K562 (cell line): Measurements from ENCODE around the gene CBLC. TPM values are rescaled to one million over a fixed set of nuclear protein-coding genes. Genes with fewer than 3 reads are reported as not detected.
A peak's percentile ranks its signal among the peaks of the same experiment; 100 is the strongest.

Experiments
- ATAC-seq: fragments of 200-7000 bp; cut with Tn5 transposase; 3 replicates; pipeline ENCODE4 v1.9.1; 2020; ENCODE audit warnings: moderate library complexity
- BruUV-seq: library from RNA; stranded (reverse); fragments of 400-500 nt; replicated peaks from 2 replicates; lab custom pipeline; 2021; lab: Mats Ljungman, UMichigan
- CTCF ChIA-PET: fragments of 300-600 bp; formaldehyde crosslinking; extraction: SDS; loops from one replicate; lab custom pipeline; 2021; ENCODE audit warnings: low intra/inter-chr PET ratio; lab: Yijun Ruan, JAX
- POLR2A ChIA-PET: fragments of 300-600, 350-650 bp; sonication (Branson Sonifier 250); formaldehyde crosslinking; extraction: SDS; loops from one replicate; lab custom pipeline; 2021; ENCODE audit warnings: antibody characterized with exemption, inconsistent platforms; lab: Yijun Ruan, JAX
- DNase-seq, 4 experiments: peaks; one replicate each; pipeline versions ENCODE4 v3.0.0 to v3.0.0-alpha.2; 2011 to 2018; ENCODE audit warnings: low spot score in 3 of 4, mixed read lengths in 3 of 4; ENCODE audit errors: extremely low read depth in 1 of 4
- FAIRE-seq: peaks from 2 replicates; lab custom pipeline; 2011; peaks lifted over from hg19 to GRCh38; lab: Jason Lieb, UNC
- H2AFZ ChIP-seq: 2 replicates; pipeline ENCODE4 v1.6.0; 2011; ENCODE audit warnings: low read depth, low read length, control low read depth, inconsistent platforms
- H3K27ac ChIP-seq: fragments of 200-600 bp; 3 replicates; pipeline ENCODE4 v1.8.0; 2011; ENCODE audit warnings: low read depth, mild to moderate bottlenecking, control low read depth, inconsistent platforms, low read length, moderate library complexity, mixed read lengths; ENCODE audit errors: extremely low read depth
- H3K27me3 ChIP-seq, 2 experiments: fragments of 300-600 bp in 1 of 2; 2 replicates in 1 of 2; 3 replicates in 1 of 2; pipeline versions ENCODE4 v1.6.0 to v1.8.0; 2011; ENCODE audit warnings: inconsistent platforms in 2 of 2, low read length in 2 of 2, mild to moderate bottlenecking in 1 of 2, mixed read lengths in 1 of 2, moderate library complexity in 1 of 2; ENCODE audit not compliant: control insufficient read depth in 2 of 2, insufficient read depth in 2 of 2
- H3K36me3 ChIP-seq: fragments of 300-600 bp; 3 replicates; pipeline ENCODE4 v1.8.0; 2011; ENCODE audit warnings: mild to moderate bottlenecking, low read length, inconsistent platforms; ENCODE audit not compliant: control insufficient read depth, insufficient read depth
- H3K4me1 ChIP-seq, 2 experiments: fragments of 200-600 bp in 1 of 2; replicated peaks in 1 of 2; 2 replicates in 1 of 2; 3 replicates in 1 of 2; pipeline versions ENCODE4 v1.5.1 to v1.8.0; 2011; ENCODE audit warnings: inconsistent platforms in 2 of 2, low read length in 2 of 2, mild to moderate bottlenecking in 1 of 2, mixed read lengths in 1 of 2, moderate library complexity in 1 of 2; ENCODE audit not compliant: control insufficient read depth in 2 of 2, insufficient read depth in 2 of 2
- H3K4me2 ChIP-seq: 2 replicates; pipeline ENCODE4 v1.6.1; 2011; ENCODE audit warnings: low read length, control low read depth, inconsistent platforms, mixed read lengths; ENCODE audit not compliant: insufficient read depth
- H3K4me3 ChIP-seq: fragments of 200-600 bp; sonication (generic), shearing (Covaris generic); 2 replicates; pipeline ENCODE4 v1.5.1; 2016; ENCODE audit warnings: control low read depth, inconsistent platforms
- H3K79me2 ChIP-seq: fragments of 200-600 bp; 3 replicates; pipeline ENCODE4 v1.8.0; 2011; ENCODE audit warnings: low read length, inconsistent platforms; ENCODE audit not compliant: control insufficient read depth, insufficient read depth
- H3K9ac ChIP-seq, 2 experiments: 2 replicates each; pipeline versions ENCODE4 v1.6.0 to v1.6.1; 2011; ENCODE audit warnings: low read depth in 2 of 2, low read length in 2 of 2, control low read depth in 1 of 2, inconsistent platforms in 1 of 2, mild to moderate bottlenecking in 1 of 2, mixed read lengths in 1 of 2; ENCODE audit not compliant: insufficient read depth in 1 of 2
- H3K9me1 ChIP-seq: one replicate; pipeline ENCODE4 v1.6.0; 2011; ENCODE audit warnings: inconsistent platforms, mild to moderate bottlenecking, low read length, moderate library complexity; ENCODE audit not compliant: control insufficient read depth, insufficient read depth
- H3K9me3 ChIP-seq: replicated peaks from 2 replicates; pipeline ENCODE4 v1.5.1; 2011; ENCODE audit warnings: low read depth, low read length, inconsistent platforms; ENCODE audit not compliant: control insufficient read depth, insufficient read depth
- H4K20me1 ChIP-seq: replicated peaks from 2 replicates; pipeline ENCODE4 v1.6.1; 2011; ENCODE audit warnings: low read length, inconsistent platforms, mixed read lengths; ENCODE audit not compliant: control insufficient read depth, insufficient read depth
- CC2D1A ChIP-seq: fragments of 450-650 bp; IDR thresholded peaks from 2 replicates; pipeline ENCODE4 v1.6.1; 2017; ENCODE audit warnings: mild to moderate bottlenecking
- CREM ChIP-seq: IDR thresholded peaks from 2 replicates; pipeline ENCODE4 v1.6.1; 2014; ENCODE audit warnings: antibody characterized with exemption, low read depth
- NFIC ChIP-seq: fragments of 450-650 bp; IDR thresholded peaks from 2 replicates; pipeline ENCODE4 v1.6.1; 2017; ENCODE audit warnings: mild to moderate bottlenecking, inconsistent platforms
- SPI1 ChIP-seq: IDR thresholded peaks from 2 replicates; pipeline ENCODE4 v1.6.1; 2011; ENCODE audit warnings: low read depth, low read length, control low read depth, borderline replicate concordance
- ZFP36 ChIP-seq: fragments of 150-350 bp; IDR thresholded peaks from 2 replicates; pipeline ENCODE4 v1.6.1; 2018; ENCODE audit warnings: low read length, low read depth; ENCODE audit not compliant: partially characterized antibody
- ZNF197 ChIP-seq: fragments of 200-800 bp; sonication (Bioruptor generic); IDR thresholded peaks from 2 replicates; pipeline ENCODE4 v1.6.1; 2016; ENCODE audit warnings: low read depth, missing genetic modification characterization, missing compliant biosample characterization
- ZNF23 ChIP-seq: fragments of 250-450 bp; sonication (Bioruptor Pico); IDR thresholded peaks from 2 replicates; pipeline ENCODE4 v1.4.0; 2020; ENCODE audit warnings: mild to moderate bottlenecking
- ZNF717 ChIP-seq: fragments of 250-450 bp; sonication (Bioruptor Pico); IDR thresholded peaks from 2 replicates; pipeline ENCODE4 v1.5.0; 2021
- WGBS: fragments of 100-300 bp; shearing (Covaris generic); methylation state at CpG from one replicate; pipeline ENCODE4 v1.1.6; 2016; ENCODE audit warnings: low coverage, mixed read lengths; ENCODE audit not compliant: insufficient coverage; ENCODE audit errors: missing lambda C conversion rate; 5-methylcytosine and 5-hydroxymethylcytosine counted together
- in situ Hi-C: fragments of 300-500 bp; cut with MboI; formaldehyde crosslinking; loops from 4 replicates; pipeline ENCODE4 v1.15.0; 2018; ENCODE audit warnings: inconsistent platforms, mixed read lengths
- intact Hi-C: fragments of 100-400 bp; cut with micrococcal nuclease; formaldehyde crosslinking; loops from 2 replicates; pipeline ENCODE4 v1.14.2; 2022
- polyA plus RNA-seq, 8 experiments: library from polyadenylated mRNA; depleted of rRNA in 4 of 8; stranded (reverse) in 5 of 8; unstranded in 3 of 8; fragments of >200 nt; fragmentation: Nextera tagmentation in 2 of 8; fragmentation: Illumina TruSeq in 1 of 8; extraction: Ambion mirVana in 2 of 8; extraction: Trizol in 1 of 8; gene quantifications; 2 replicates each; pipeline versions ENCODE4 v1.2.1 to v1.2.3, GENCODE V29; 2011 to 2014; ENCODE audit warnings: inconsistent platforms in 1 of 8, missing spikeins in 1 of 8
- total RNA-seq, 7 experiments: library from RNA; depleted of rRNA in 6 of 7; stranded (reverse); fragments of >200 nt in 6 of 7; fragmentation: Illumina TruSeq in 2 of 7; extraction: Trizol in 2 of 7; gene quantifications; 2 replicates each; pipeline versions ENCODE4 v1.2.1 to v1.2.3, GENCODE V29; 2011 to 2021; ENCODE audit warnings: low replicate concordance in 1 of 7
- TF ChIP-seq, protein P1 (sequence below): fragments of 450-650 bp; IDR thresholded peaks from 2 replicates; pipeline ENCODE4 v1.6.1; 2016; ENCODE audit warnings: mild to moderate bottlenecking

The CBLC gene
- total and polyA plus RNA-seq, 9 of the 15 experiments (the other 6 are each of a cell fraction or from before 2014, with no cell fraction given) = 0.09 TPM; not detected in 8

DNA sequence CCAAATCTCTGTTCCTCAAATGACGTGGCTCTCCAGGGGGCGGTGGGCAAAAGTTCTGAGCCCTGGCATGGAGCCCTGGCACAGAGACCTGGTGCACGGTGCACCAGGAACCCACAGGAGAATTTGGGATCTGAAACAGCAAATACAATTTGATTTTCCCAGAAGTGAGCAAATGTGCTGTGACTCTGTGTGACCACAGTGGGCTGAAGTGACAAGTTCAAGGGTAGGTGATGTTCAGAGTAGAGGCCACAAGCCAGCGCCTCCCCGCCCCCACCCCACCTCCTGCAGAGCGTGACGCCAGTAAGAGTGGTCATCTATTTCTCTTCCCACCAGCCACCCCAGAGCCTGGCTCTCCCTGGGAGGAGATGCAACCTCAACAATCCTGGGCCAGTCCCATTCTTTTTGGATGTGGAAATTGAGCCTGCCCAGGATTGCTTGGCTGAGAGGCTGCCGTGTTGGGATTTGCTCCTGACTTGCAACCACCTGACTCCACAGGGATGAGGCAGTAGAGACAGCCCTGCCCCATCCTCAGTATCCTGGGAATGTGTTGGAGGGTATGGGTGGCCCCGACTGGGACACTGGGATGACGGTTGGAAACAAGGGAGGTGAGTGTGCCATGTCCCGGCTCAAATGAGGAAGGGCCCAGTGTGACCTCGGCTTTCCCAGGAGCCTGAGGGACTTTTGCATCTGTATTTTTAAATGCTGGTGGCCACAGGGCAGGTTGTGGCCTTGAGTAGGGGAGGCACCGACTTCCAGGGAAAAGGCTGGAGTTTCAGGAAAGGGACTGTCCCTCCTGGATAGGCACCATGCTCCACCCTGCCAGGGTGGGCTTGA lies 40.2 kb upstream of the CBLC start:
- no peak overlapping the region for H3K4me2 ChIP-seq
- ATAC-seq = no peak
- BruUV-seq = no TSS peak
- TF ChIP-seq ZNF23 (CRISPR knock-in tag) (no peak), CREM (peak; percentile 32; the same call in 1 of the 2 replicates), SPI1 (0 out of 2 replicates have a peak, but pooled peaks have one; percentile 6), ZNF197 (no peak)
- in situ Hi-C loops = no loop called here
- H3K9me3 ChIP-seq = no peaks in the 10 kb centered on the region
- 36% methylated on average over 13 of the region's 13 CpGs for WGBS
- H2AFZ ChIP-seq = no peak overlapping the region
- H3K27ac ChIP-seq = no peak overlapping the region
- no peaks in the 10 kb centered on the region for H3K9me1 ChIP-seq
- peaks cover 12 to 16% of the 10 kb centered on the region in 2 experiments for H3K4me1 ChIP-seq
- no peaks in the 10 kb centered on the region for H4K20me1 ChIP-seq
- H3K36me3 ChIP-seq = no peaks in the 10 kb centered on the region
- no peak for FAIRE-seq
- ChIA-PET POLR2A (interaction anchor here (0.6 to 0.8 kb wide), 3 partner anchors 14 to 419 kb away, joined by 3 read pairs; no protein-coding TSS in a partner anchor), CTCF (no interaction called here)
- no peak overlapping the region for H3K4me3 ChIP-seq
- intact Hi-C loops = no loop called here
- no peaks in the 10 kb centered on the region for H3K27me3 ChIP-seq
- H3K79me2 ChIP-seq = no peaks in the 10 kb centered on the region
- peak in 1 of 4 experiments; percentile 27 for DNase-seq
- 0 out of 4 replicates have a peak overlapping the region, but pooled peaks of 1 of the 2 experiments have one; percentile 33 for H3K9ac ChIP-seq

DNA sequence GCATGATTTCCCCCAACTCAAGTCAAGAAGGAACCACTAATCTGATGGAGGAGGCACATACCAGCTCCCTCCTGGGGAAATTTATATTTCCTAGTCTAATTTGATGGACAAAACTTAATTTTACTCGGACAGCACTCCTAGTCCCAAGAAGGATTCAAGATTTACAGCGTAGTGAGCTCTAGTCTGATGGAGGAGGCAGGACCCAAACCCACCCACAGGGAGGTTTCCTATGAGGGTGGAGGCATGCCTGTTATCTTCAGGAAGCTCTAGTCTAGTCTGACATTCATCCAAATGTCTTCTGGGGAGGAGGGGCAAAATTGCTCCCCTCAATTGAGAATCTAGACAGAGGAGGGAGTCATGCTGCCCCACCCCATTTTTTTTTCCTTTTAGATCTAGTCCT lies 39.6 kb upstream of the CBLC start:
- Histone ChIP-seq H3K79me2 (no peaks in the 10 kb centered on the region), H3K27me3 (no peaks in the 10 kb centered on the region), H3K9me1 (no peaks in the 10 kb centered on the region), H3K4me3 (no peak overlapping the region), H3K9ac (no peak overlapping the region), H3K27ac (no peak overlapping the region), H4K20me1 (no peaks in the 10 kb centered on the region), H2AFZ (no peak overlapping the region)
- ChIA-PET CTCF (no interaction called here), POLR2A (interaction anchor here (0.6 kb wide), 1 partner anchor 14 kb away, joined by 3 read pairs; no protein-coding TSS in a partner anchor)
- intact Hi-C loops = no loop called here
- no peak for DNase-seq
- peak; percentile 82 for TF ChIP-seq ZFP36
- TF ChIP-seq NFIC = no peak
- TF ChIP-seq ZNF717 (CRISPR knock-in tag) = no peak
- TF ChIP-seq, protein P1, sequence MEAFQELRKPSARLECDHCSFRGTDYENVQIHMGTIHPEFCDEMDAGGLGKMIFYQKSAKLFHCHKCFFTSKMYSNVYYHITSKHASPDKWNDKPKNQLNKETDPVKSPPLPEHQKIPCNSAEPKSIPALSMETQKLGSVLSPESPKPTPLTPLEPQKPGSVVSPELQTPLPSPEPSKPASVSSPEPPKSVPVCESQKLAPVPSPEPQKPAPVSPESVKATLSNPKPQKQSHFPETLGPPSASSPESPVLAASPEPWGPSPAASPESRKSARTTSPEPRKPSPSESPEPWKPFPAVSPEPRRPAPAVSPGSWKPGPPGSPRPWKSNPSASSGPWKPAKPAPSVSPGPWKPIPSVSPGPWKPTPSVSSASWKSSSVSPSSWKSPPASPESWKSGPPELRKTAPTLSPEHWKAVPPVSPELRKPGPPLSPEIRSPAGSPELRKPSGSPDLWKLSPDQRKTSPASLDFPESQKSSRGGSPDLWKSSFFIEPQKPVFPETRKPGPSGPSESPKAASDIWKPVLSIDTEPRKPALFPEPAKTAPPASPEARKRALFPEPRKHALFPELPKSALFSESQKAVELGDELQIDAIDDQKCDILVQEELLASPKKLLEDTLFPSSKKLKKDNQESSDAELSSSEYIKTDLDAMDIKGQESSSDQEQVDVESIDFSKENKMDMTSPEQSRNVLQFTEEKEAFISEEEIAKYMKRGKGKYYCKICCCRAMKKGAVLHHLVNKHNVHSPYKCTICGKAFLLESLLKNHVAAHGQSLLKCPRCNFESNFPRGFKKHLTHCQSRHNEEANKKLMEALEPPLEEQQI = no peak
- TF ChIP-seq CC2D1A = no peak
- TF ChIP-seq, all 486 proteins: peak for 1
- WGBS = 14% methylated on average over 2 of the region's 2 CpGs
- Histone ChIP-seq H3K4me1 (peaks cover 16 to 22% of the 10 kb centered on the region in 2 experiments), H3K36me3 (no peaks in the 10 kb centered on the region), H3K9me3 (no peaks in the 10 kb centered on the region), H3K4me2 (no peak overlapping the region)
- in situ Hi-C loops = no loop called here
- FAIRE-seq (no peak), ATAC-seq (no peak)
- no TSS peak for BruUV-seq
